DMS53 (cell line): ENCODE results near the gene ZNF737.
"Not testable (repeated sequence)": the region's sequence is repeated elsewhere in the genome, so short reads cannot be mapped to it uniquely, and the experiment has no call there.

ENCODE experiments used
- DNase-seq: peaks from one replicate; lab custom pipeline; 2025; lab: John Stamatoyannopoulos, UW

The ZNF737 gene

DNA sequence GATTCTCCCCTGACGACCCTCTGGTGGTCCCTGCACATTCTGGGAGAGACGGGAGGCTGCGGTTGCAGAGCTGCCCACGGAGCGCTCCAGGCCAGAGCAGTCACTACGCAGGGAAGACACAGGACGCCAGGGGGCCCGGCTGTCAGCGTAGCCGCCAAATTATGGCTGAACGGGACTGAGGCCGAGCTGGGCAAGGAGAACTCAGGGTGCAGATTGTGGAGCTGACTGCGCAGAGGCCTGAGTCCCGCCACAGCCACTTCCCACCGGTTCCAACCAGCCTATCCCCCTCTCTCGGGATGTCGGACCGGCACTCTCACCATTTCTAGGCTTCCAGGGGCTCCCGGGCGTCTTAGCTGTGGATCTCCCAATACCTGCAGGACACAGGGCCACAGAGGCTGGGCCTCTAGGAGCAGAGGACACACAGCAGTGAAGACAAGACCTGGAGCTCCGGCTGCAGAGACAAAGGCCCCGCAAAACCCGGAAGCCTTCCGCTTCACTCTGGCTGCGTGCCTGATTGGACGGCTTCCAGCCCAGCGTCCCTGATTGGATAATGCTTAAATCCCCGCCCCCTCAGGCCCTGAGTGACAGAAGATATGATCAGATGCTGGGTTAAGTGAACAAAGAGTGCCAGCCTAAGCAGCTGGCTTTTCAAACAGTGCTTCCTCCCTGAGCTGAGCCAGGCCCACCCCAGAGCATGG lies at the start of gene ZNF737:
Gene ZNF737, minus strand, starts transcription at position 461 of the 698 bp plus-strand sequence. Its CDS starts 141 bp downstream, at position 320.
- DNase-seq = peak; percentile 98

DNA sequence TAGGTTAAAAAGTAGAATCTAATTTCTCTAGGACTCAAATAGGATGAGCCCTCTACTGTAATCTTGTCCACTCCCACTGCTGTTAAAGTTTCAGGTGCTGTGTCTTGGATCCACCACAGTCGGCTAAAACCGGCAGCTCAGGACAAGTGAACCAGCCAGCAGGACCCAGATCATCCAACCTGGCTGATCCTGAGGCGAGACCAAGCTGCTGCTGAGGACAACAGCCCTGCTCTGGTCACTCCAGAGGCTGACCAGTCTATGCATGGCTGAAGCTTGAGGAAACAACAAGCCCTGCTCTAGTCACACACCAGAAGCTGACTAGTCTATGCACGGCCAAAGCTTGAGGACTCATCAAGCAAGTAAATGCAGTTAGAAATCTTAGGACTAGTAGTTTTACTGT lies 49.4 kb upstream of the ZNF737 start:
- DNase-seq = not testable (repeated sequence)

DNA sequence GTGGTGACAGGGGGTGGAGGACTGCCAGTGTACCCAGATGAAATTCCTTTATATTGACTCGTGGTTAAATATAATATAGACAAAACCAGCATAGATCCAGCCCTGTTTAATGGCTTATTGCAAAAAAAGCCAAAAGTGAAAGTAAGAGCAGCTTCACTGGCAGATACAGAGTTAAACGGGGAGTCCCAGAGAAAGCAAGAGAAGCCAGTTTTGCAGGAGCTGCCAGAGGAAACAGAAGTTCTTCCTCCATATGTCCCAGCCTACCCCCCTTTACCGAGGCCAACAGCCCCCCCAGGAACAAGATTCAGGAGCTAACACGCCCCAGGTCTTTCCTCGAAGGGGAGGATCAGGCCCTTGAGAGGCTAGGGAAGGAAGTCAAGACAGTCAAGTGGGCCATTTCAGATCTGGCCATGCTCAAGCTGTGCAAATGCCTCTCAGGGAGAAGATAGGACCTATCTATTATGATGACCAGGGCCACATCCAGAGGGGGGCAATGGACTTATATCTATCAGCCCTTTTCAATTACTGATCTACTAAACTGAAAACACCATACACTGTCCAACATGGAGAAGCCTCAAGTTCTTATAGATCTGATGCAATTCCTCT lies 47.2 kb upstream of the ZNF737 start:
- DNase-seq = no peak

DNA sequence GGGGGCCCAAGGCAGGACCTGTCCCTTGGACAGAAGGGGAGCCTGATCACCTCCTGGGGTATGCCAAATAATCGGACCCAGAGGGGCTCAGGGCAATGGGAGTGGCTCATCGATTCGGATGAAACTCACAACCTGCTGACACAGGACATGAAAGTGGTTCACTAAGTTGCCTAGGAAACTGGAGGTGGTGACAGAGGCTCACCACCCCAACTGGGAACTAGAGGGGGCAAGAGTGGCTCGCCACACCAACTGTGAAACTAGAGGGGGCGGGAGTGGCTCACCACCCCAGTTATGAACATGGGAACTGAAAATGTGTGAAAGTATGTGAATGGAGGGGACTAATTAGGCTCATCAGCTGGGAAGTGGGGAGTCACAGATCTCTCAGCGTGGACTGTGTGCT lies 46.3 kb upstream of the ZNF737 start:
- DNase-seq = no peak

DNA sequence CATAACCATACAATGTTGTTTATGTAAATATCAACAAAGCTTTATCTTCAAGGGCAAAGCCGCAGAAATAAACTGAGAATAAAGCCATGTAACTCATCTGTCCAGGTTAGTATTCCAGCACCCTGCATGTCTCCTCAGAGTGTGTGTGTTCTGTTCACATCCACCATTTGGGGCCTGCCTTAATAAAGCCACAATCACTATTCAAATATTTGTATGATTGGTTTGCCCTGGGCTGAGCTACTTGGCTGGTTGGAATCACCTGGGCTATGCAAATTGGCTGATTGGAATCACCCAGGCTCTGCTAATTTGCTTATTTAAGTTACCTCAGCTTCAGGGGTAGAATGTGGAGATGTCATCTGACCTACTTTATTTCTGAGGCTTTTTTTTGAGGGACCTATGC lies 42.4 kb upstream of the ZNF737 start:
- no peak for DNase-seq

DNA sequence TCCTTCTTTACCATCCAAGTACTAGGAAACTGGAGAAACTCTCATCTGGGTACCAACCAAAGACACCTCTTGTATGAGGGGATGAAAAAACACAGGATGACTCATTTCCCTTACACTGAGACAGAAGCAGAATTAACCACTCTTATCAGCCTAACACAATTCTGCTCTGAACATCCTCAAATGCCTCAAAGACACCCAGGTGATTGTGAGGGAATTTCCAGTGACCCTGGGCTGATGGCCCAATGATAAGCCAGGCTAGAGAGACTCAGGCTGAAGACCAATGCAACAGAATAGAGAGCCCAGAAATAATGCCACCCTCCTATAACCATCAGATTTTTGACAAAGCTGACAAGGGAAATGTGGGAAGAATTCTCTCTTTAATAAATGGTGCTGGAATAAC lies 7.0 kb downstream of the ZNF737 start:
- DNase-seq = peak; percentile 47

DNA sequence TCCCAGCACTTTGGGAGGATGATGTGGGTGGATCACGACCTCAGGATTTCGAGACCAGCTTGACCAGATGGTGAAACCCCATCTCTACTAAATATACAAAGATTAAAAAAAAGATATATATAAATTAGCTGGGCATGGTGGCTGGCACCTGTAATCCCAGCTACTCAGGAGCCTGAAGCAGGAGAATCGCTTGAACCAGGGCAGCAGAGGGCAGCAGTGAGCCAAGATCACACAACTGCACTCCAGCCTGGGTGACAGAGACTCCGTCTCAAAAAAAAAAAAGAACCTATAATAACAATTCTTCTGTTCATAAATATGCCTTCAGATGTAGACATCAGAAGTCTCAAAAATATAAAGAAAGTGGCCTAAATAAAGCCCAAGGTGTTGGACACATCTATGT lies 7.6 kb downstream of the ZNF737 start:
- DNase-seq = peak; percentile 65

DNA sequence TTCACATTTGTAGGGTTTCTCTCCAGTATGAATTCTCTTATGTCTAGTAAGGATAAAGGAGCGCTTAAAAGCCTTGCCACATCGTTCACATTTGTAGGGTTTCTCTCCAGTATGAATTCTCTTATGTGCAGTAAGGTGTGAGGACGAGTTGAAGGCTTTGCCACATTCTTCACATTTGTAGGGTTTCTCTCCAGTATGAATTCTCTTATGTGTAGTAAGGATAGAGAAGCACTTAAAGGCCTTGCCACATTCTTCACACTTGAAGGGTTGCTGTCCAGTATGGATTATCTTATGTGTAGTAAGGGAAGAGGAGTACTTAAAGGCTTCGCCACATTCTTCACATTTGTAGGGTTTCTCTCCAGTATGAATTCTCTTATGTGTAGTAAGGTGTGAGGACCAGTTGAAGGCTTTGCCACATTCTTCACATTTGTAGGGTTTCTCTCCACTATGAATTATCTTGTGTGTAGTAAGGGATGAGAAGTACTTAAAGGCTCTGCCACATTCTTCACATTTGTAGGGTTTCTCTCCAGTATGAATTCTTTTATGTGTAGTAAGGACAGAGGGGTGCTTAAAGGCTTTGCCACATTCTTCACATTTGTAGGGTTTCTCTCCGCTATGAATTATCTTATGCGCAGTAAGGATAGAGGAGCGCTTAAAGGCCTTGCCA lies 20.8 kb downstream of the ZNF737 start:
- peak; percentile 5 for DNase-seq

DNA sequence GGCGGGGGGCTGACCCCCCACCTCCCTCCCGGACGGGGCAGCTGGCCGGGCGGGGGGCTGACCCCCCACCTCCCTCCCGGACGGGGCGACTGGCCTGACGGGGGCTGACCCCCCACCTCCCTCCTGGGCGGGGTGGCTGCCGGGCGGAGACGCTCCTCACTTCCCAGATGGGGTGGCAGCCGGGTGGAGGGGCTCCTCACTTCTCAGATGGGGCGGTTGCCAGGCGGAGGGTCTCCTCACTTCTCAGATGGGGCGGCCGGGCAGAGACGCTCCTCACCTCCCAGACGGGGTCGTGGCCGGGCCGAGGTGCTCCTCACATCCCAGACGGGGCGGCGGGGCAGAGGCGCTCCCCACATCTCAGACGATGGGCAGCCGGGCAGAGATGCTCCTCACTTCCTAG lies 35.3 kb downstream of the ZNF737 start:
- not testable (repeated sequence) for DNase-seq

DNA sequence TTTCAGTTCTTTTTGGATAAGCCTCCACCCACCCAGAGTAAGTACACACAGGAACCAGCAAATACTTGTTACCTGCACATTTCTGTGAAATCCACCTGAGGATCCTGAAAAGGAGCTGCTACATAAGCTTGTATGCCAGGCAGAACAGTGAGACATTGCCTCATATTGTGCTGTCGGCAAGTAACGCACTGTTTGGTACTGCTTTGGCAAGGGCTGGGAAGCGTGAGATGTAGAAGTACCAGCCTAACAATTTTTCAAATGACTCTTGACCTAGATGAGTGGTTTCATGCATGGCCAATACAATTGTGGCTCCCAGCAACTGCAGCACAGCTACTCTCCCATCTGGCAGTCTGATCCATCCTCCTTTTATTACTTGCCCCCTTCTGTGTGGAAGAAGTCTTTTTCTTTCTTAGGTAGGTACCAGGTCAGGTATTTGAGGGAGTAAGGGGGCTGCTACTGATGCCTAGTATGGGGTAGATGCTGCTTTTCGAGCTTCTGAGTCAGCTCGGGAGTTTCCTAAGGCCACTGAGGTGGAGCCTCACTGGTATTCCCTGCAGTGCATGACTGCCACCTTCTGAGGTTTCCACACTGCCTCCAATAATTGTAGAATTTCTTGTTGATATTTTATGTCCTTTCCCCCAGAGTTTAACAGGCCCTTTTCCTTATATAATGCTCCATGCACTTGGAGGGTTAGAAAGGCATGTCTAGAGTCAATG lies 52.2 kb downstream of the ZNF737 start:
- no peak for DNase-seq

DNA sequence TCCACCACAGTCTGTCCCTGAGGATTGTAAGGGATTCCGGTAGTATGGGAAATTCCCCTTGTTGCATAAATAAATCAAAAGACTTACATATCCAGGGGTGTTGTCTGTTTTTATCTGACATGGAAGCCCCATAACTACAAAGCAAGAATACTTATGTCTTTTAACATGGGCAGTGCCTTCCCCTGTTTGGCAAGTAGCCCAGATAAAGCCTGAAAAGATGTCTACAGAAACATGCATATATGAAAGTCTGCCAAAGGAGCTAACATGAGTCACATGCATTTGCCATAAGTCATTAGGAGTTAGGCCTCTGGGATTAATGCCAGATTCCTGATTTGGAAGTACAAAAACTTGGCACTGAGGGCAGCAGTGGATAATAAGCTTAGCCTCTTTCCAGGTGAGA lies 62.1 kb downstream of the ZNF737 start:
- peak; percentile 2 for DNase-seq
